KOPT-K1 (cell line): ENCODE measurements around the gene NID1.
"Not testable (repeated sequence)": the region's sequence is repeated elsewhere in the genome, so short reads cannot be mapped to it uniquely, and the experiment has no call there.

ENCODE experiments used
- H3K27ac ChIP-seq: fragments of 200-600 bp; sonication (generic); 2 replicates; pipeline ENCODE4 v1.5.1; 2016; ENCODE audit warnings: antibody characterized with exemption, mild to moderate bottlenecking, low read depth, low read length; ENCODE audit not compliant: poor library complexity, severe bottlenecking
- H3K36me3 ChIP-seq: fragments of 200-600 bp; sonication (generic); 2 replicates; pipeline ENCODE4 v1.5.1; 2017; ENCODE audit warnings: antibody characterized with exemption, mild to moderate bottlenecking, low read length, moderate library complexity; ENCODE audit not compliant: insufficient read depth
- H3K9me3 ChIP-seq: fragments of 200-600 bp; sonication (generic); 2 replicates; pipeline ENCODE4 v1.5.1; 2017; ENCODE audit warnings: antibody characterized with exemption, low read length, mild to moderate bottlenecking; ENCODE audit not compliant: insufficient read depth, poor library complexity, severe bottlenecking

The NID1 gene

GRCh38 chr1:236009191-236009590, 55.7 kb downstream of the NID1 start:
- Histone ChIP-seq H3K9me3 (no peaks in the 10 kb centered on the region), H3K36me3 (no peaks in the 10 kb centered on the region), H3K27ac (no peak overlapping the region)

DNA sequence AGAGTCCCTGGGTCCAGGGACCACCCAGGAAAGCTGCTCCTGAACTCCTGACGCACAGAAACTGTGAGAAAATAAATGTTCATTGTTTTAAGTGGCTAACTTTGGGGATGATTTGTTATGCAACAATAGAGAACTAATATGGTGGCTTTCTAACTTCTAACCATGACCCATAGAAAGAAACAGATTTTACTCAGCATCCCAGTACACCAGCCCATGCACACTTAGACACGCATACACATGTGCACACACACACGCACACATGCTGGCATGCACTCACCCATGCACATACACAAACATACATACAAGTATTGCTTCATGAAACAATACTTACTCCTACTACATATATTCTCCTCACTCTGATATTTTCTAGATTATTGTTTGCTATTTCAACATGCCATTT, 57.1 kb downstream of the NID1 start:
- Histone ChIP-seq H3K27ac (no peak overlapping the region), H3K9me3 (no peaks in the 10 kb centered on the region), H3K36me3 (no peaks in the 10 kb centered on the region)

- not testable (repeated sequence) for H3K27ac ChIP-seq, H3K9me3 ChIP-seq, H3K36me3 ChIP-seq
These were observed 61.8 kb downstream of the NID1 start for GRCh38 chr1:236003058-236003457.

GRCh38 chr1:236002572-236002971, 62.3 kb downstream of the NID1 start:
- Histone ChIP-seq H3K36me3 (no peaks in the 10 kb centered on the region), H3K27ac (no peak overlapping the region), H3K9me3 (no peaks in the 10 kb centered on the region)

GRCh38 chr1:236002025-236002390, 62.9 kb downstream of the NID1 start:
- Histone ChIP-seq H3K36me3 (no peaks in the 10 kb centered on the region), H3K27ac (no peak overlapping the region), H3K9me3 (no peaks in the 10 kb centered on the region)

DNA sequence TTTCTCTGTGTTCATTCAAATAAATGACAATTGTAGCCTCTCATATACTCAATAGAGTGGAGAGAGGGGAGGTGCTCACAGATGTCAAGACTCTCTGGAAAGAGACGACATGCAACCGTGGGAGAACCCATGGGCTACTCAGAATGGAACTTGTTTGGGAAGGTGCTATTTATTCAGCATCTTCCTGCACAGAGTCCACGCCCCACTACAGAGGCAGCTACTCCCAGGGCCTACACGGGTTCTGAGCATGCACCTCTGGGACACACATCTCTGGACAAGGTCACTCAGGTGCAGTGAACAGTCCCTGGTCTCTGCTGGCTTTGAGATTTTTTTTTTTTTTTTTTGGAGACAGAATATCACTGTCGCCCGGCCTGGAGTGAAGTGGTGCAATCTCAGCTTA, 64.1 kb downstream of the NID1 start:
- Histone ChIP-seq H3K36me3 (no peaks in the 10 kb centered on the region), H3K9me3 (no peaks in the 10 kb centered on the region), H3K27ac (no peak overlapping the region)

DNA sequence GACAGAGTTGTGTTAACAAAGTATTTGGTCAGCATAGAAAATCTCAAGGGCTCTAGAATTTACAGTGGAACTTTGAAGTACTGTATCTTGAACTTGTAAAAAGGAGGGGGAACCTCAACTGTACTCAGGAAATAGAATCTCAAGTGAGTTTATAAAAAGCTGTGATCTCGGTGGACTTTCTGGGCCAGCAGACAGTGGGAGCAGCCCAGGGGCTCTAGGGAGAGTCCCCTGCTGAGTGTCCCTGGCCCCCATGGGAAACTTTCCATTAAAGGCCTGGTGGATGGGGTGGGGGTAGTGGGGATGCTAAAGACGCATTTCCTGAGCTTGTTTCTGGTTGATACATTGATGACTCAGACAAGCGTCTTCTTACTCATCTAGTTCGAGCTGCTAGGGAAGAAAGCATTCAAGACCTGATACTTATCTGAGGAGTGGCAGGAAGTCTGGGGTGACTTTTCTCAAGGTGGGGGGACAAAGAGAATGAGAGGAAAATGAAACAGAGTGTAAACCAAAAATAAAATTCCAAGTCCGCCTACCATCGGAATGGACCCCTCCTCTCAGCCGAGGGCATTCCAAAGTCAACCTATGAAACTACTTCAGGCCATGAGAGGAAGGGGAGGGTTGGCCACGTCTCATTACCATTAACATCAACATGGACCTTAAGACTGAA, 65.5 kb downstream of the NID1 start:
- Histone ChIP-seq H3K27ac (no peak overlapping the region), H3K9me3 (no peaks in the 10 kb centered on the region), H3K36me3 (no peaks in the 10 kb centered on the region)

GRCh38 chr1:235998812-235999211, 66.1 kb downstream of the NID1 start:
- no peaks in the 10 kb centered on the region for H3K36me3 ChIP-seq
- H3K27ac ChIP-seq = no peak overlapping the region
- no peaks in the 10 kb centered on the region for H3K9me3 ChIP-seq

DNA sequence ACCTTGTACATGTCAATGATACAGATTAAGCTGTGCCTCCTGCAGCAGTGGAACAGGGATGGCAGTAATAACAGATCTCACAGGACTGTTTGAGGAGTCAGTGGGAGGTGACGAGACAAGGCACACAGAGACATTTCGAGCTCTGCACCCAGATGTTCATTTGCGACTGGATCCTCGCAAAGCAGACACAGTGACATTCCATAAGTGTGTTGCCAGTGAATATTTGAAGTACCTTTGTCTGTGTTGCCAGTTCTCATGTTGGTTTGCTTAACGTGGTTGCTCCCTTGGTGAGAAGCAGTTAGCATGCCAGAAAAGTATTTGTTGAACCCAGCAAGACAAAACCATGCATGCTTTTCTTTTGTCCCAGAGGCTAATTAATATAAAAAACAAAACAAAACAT, 67.0 kb downstream of the NID1 start:
- no peak overlapping the region for H3K27ac ChIP-seq
- no peaks in the 10 kb centered on the region for H3K36me3 ChIP-seq
- no peaks in the 10 kb centered on the region for H3K9me3 ChIP-seq

GRCh38 chr1:235997049-235997448, 67.8 kb downstream of the NID1 start:
- Histone ChIP-seq H3K9me3 (no peaks in the 10 kb centered on the region), H3K27ac (no peak overlapping the region), H3K36me3 (no peaks in the 10 kb centered on the region)

DNA sequence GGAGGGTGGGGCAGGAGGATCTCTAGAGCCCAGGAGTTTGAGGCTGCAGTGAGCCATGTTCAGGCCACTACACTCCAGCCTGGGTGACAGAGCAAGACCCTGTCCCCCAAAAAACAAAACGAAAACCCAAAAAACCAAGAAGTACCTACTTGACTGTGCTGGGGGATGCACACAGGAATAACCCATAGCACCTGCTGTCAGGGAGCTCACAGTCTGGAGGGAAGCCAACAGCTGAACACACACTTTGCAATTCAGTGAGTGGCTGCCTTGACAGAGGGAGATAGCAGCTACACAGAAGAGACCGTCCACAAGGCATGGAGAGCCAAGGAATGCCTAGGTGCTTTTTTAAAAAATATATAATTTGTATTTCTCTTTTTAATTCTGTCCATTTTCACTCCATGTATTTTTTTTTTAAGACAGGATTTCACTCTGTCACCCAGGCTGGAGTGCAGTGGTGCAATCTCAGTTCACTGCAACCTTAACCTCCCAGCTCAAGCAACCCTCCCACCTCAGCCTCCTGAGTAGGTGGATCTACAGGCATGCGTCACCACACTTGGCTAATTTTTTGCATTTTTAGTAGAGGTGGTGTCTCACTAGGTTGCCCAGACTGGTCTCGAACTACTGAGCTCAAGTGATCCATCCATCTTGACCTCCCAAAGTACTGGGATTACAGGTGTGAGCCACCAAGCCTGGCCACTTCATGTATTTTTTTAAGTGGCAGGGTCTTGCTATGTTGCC, 68.7 kb downstream of the NID1 start:
- H3K27ac ChIP-seq = no peak overlapping the region
- H3K36me3 ChIP-seq = no peaks in the 10 kb centered on the region
- H3K9me3 ChIP-seq = no peaks in the 10 kb centered on the region

DNA sequence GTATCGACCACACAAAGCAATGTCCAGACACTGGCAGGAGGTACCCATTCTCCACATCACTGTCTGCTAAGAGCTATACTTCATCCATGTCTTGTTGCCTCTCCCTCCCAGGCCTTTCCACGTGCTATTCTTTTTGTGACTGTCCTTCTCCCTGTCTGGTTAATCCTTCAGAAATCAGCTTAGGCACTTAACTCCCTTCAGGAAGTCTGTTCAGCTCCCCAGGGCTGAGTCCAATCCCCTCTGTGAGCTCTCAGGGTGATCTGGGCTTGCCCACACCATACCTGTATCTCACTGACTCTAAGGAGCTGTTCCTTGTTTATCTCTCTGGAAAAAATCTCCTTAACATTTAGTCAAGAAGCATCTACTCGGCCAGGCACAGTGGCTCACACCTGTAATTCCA, 69.4 kb downstream of the NID1 start:
- Histone ChIP-seq H3K9me3 (peaks cover 1% of the 10 kb centered on the region), H3K27ac (no peak overlapping the region), H3K36me3 (no peaks in the 10 kb centered on the region)

DNA sequence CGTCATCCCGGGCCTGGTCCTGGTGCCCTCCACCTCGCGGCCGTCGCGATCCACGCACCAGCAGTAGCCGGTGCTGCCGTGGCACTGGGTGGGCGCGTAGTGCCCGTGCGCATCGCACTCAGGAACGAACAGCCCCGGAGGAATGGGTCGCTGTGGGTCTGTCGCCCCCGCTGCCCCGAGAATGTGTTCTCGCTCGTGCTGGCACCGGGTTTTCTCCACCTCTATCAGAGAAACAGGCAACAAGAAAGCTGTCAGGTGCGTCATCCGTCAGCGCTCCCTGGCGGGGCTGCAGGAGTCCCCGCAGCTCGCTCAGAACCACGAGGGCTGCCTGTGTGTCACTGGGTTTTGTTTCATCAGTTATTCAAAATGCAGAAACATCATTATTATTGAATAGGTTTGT, 71.2 kb downstream of the NID1 start:
- H3K36me3 ChIP-seq = no peaks in the 10 kb centered on the region
- H3K9me3 ChIP-seq = peaks cover 15% of the 10 kb centered on the region

GRCh38 chr1:235992868-235993267, 72.0 kb downstream of the NID1 start:
- Histone ChIP-seq H3K27ac (no peak overlapping the region), H3K36me3 (no peaks in the 10 kb centered on the region), H3K9me3 (peaks cover 15% of the 10 kb centered on the region)

More for the DNA sequence above, 71.2 kb downstream of the NID1 start:
- H3K27ac ChIP-seq = no peak overlapping the region

GRCh38 chr1:235992346-235992745, 72.5 kb downstream of the NID1 start:
- no peak overlapping the region for H3K27ac ChIP-seq
- peaks cover 20% of the 10 kb centered on the region for H3K9me3 ChIP-seq
- H3K36me3 ChIP-seq = no peaks in the 10 kb centered on the region

DNA sequence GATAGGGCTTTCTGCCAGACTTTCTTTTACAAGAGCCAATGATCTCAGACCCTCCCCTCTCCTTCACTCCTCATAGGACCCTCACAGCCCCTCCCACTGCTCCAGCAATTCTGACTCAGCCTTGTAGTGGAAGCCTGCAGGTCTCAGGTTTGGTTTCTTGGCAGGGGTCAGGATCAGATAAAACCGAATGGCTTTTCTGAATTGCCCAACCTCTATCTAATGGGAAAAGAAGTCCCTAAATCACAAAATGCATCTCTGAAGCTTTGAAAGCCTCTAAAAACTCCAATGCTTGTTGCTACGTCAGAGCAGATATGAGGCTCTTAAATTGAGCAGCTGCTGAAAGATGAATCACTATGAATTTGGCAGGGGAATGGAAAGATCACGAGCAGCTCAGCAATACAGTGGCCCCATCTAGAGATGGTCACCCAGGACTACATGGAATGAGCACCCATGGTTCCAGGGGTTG, 74.5 kb downstream of the NID1 start:
- H3K27ac ChIP-seq = no peak overlapping the region
- peaks cover 20% of the 10 kb centered on the region for H3K9me3 ChIP-seq
- no peaks in the 10 kb centered on the region for H3K36me3 ChIP-seq
